HL-60 (cell line): ENCODE results near the gene DCAF11.

ENCODE experiments used
- DNase-seq, 2 experiments: peaks; one replicate each; pipeline ENCODE4 v3.0.0-alpha.2; 2010 to 2020; ENCODE audit warnings: low read depth in 1 of 2, low spot score in 1 of 2
- H3K27ac ChIP-seq: fragments of 250-450 bp; sonication (Bioruptor Pico); replicated peaks from 2 replicates; pipeline ENCODE4 v1.5.1; 2020; ENCODE audit warnings: mild to moderate bottlenecking, moderate library complexity
- H3K27me3 ChIP-seq: fragments of 250-450 bp; sonication (Bioruptor Pico); 2 replicates; pipeline ENCODE4 v1.5.1; 2021; ENCODE audit warnings: mild to moderate bottlenecking, moderate library complexity; ENCODE audit not compliant: insufficient read depth, poor library complexity, severe bottlenecking
- H3K4me3 ChIP-seq: replicated peaks from 2 replicates; pipeline ENCODE4 v1.5.1; 2011; ENCODE audit warnings: mild to moderate bottlenecking, control low read depth, low read length; ENCODE audit not compliant: insufficient read depth
- GABPA ChIP-seq: IDR thresholded peaks from 2 replicates; pipeline ENCODE4 v1.6.1; 2012; ENCODE audit warnings: low read depth
- POLR2AphosphoS5 ChIP-seq: IDR thresholded peaks from 2 replicates; pipeline ENCODE4 v1.6.1; 2012; ENCODE audit warnings: low read depth
- SPI1 ChIP-seq: IDR thresholded peaks from 2 replicates; pipeline ENCODE4 v1.6.1; 2012; ENCODE audit warnings: low read depth, mild to moderate bottlenecking, borderline replicate concordance
- TF ChIP-seq, protein P1 (sequence below): IDR thresholded peaks from 2 replicates; pipeline ENCODE4 v1.6.1; 2012; ENCODE audit warnings: low read depth; ENCODE audit not compliant: insufficient replicate concordance
- TF ChIP-seq, protein P2 (sequence below): IDR thresholded peaks from one replicate; pipeline ENCODE4 v1.5.1; 2011; ENCODE audit warnings: low read length, control low read depth, inconsistent platforms; ENCODE audit not compliant: insufficient read depth

Gene DCAF11

DNA sequence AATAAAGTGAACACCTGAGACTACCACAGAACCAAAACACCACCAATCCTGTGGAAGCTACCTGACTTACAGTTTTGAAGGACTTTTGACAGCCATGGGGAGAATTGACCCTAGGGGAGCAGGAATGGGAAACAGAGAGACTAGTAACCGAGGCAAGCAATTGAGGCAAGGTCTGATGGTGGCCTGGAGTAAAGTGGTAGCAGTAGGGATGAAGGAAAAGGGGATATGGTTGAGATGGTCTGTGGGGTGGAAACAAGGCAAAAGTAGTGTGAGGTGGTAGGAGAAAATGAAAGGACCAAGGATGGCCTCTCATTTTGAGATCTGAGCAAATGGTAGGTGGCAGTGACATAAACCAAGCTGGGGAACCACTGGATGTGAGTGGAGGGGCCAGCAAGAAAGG lies 42.3 kb downstream of the DCAF11 start:
- no peak for DNase-seq

DNA sequence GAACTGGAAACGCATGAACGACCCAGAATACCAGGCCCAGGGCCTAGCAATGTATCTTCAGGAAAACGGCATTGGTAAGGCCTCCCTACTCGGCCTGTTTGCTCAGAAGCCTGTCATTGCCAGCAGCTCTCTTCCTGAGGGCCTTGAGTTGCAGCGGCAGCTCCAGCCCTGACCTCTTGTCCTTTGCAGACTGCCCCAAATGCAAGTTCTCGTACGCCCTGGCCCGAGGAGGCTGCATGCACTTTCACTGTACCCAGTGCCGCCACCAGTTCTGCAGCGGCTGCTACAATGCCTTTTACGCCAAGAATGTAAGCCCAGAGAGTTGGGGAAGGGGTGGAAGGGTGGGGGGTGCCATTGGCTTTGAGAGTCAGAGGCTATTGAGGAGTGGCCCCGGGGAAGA lies 42.8 kb downstream of the DCAF11 start:
- H3K27ac ChIP-seq = no peak overlapping the region
- no peak for DNase-seq
- TF ChIP-seq, protein P1, sequence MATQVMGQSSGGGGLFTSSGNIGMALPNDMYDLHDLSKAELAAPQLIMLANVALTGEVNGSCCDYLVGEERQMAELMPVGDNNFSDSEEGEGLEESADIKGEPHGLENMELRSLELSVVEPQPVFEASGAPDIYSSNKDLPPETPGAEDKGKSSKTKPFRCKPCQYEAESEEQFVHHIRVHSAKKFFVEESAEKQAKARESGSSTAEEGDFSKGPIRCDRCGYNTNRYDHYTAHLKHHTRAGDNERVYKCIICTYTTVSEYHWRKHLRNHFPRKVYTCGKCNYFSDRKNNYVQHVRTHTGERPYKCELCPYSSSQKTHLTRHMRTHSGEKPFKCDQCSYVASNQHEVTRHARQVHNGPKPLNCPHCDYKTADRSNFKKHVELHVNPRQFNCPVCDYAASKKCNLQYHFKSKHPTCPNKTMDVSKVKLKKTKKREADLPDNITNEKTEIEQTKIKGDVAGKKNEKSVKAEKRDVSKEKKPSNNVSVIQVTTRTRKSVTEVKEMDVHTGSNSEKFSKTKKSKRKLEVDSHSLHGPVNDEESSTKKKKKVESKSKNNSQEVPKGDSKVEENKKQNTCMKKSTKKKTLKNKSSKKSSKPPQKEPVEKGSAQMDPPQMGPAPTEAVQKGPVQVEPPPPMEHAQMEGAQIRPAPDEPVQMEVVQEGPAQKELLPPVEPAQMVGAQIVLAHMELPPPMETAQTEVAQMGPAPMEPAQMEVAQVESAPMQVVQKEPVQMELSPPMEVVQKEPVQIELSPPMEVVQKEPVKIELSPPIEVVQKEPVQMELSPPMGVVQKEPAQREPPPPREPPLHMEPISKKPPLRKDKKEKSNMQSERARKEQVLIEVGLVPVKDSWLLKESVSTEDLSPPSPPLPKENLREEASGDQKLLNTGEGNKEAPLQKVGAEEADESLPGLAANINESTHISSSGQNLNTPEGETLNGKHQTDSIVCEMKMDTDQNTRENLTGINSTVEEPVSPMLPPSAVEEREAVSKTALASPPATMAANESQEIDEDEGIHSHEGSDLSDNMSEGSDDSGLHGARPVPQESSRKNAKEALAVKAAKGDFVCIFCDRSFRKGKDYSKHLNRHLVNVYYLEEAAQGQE = no peak
- TF ChIP-seq POLR2AphosphoS5 (no peak), GABPA (no peak), SPI1 (no peak)
- TF ChIP-seq, protein P2, sequence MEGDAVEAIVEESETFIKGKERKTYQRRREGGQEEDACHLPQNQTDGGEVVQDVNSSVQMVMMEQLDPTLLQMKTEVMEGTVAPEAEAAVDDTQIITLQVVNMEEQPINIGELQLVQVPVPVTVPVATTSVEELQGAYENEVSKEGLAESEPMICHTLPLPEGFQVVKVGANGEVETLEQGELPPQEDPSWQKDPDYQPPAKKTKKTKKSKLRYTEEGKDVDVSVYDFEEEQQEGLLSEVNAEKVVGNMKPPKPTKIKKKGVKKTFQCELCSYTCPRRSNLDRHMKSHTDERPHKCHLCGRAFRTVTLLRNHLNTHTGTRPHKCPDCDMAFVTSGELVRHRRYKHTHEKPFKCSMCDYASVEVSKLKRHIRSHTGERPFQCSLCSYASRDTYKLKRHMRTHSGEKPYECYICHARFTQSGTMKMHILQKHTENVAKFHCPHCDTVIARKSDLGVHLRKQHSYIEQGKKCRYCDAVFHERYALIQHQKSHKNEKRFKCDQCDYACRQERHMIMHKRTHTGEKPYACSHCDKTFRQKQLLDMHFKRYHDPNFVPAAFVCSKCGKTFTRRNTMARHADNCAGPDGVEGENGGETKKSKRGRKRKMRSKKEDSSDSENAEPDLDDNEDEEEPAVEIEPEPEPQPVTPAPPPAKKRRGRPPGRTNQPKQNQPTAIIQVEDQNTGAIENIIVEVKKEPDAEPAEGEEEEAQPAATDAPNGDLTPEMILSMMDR = no peak
- no peak overlapping the region for H3K4me3 ChIP-seq
- no peaks in the 10 kb centered on the region for H3K27me3 ChIP-seq

More for the DNA sequence above, 42.3 kb downstream of the DCAF11 start:
- H3K27ac ChIP-seq = no peak overlapping the region
- no peak overlapping the region for H3K4me3 ChIP-seq
- no peak for TF ChIP-seq SPI1
- TF ChIP-seq GABPA = no peak
- TF ChIP-seq, protein P1 = no peak
- no peak for TF ChIP-seq POLR2AphosphoS5
- TF ChIP-seq, protein P2 = no peak
- H3K27me3 ChIP-seq = no peaks in the 10 kb centered on the region

DNA sequence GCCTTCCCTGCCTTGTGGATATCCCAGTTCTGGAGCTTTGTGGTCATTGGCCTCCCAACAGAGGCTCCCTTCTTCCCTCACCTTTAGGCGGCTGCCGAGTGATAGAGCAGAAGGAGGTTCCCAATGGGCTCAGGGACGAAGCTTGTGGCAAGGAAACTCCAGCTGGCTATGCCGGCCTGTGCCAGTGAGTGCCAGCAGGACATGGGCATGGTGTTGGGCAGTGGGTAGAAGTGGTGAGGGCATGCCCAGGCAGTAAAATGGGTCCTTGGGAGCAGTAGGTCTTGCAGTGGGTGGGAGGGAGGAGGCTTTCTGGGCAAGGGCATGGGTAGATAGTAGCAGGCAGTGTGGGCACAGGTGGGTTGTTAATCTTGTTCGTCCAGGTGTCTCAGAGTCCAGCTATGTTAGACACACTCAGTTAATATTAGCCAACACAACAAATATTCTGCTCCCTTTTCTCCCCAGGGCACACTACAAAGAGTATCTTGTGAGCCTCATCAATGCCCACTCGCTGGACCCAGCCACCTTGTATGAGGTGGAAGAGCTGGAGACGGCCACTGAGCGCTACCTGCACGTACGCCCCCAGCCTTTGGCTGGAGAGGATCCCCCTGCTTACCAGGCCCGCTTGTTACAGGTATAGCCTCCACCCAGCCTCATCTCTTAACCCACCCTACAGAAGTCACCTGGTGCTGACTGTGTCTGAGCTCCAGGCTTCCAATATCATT lies 45.4 kb downstream of the DCAF11 start:
- H3K27me3 ChIP-seq = no peaks in the 10 kb centered on the region
- no peak for DNase-seq
- TF ChIP-seq SPI1 = no peak
- no peak for TF ChIP-seq GABPA
- no peak; the same call in 1 of the 2 replicates for TF ChIP-seq POLR2AphosphoS5
- TF ChIP-seq, protein P1 = no peak
- TF ChIP-seq, protein P2 = no peak
- no peak overlapping the region for H3K4me3 ChIP-seq
- H3K27ac ChIP-seq = no peak overlapping the region
